A549 (cell line): ENCODE data around the gene PRR7. TPM values are rescaled to one million over a fixed set of nuclear protein-coding genes. Genes with fewer than 3 reads are reported as not detected.

Experiments
- ATAC-seq, 2 experiments: fragments of 200-7000 bp in 1 of 2; fragments of >200 bp in 1 of 2; cut with Nextera tagmentation in 1 of 2; cut with Tn5 transposase in 1 of 2; 3 replicates each; pipeline versions ENCODE4 v1.8.0 to v1.9.1; 2018 to 2020; ENCODE audit warnings: mild to moderate bottlenecking in 1 of 2, moderate library complexity in 1 of 2
- CTCF ChIA-PET: fragments of 300-600 bp; sonication (Branson Sonifier 250); formaldehyde crosslinking; extraction: SDS; loops from one replicate; lab custom pipeline; 2021; ENCODE audit warnings: antibody characterized with exemption, inconsistent platforms; lab: Yijun Ruan, JAX
- POLR2A ChIA-PET: fragments of 350-600 bp; formaldehyde crosslinking; extraction: SDS; loops from one replicate; lab custom pipeline; 2021; ENCODE audit warnings: antibody characterized with exemption, inconsistent platforms; lab: Yijun Ruan, JAX
- DNase-seq, 2 experiments: peaks; one replicate each; pipeline versions ENCODE4 v3.0.0 to v3.0.0-alpha.2; 2011 to 2016; ENCODE audit warnings: low read depth in 1 of 2, low spot score in 1 of 2
- FAIRE-seq: peaks from 2 replicates; lab custom pipeline; 2011; peaks lifted over from hg19 to GRCh38; lab: Jason Lieb, UNC
- H3K27ac ChIP-seq, 2 experiments: fragments of >200 bp; sonication (Bioruptor Twin); formaldehyde crosslinking; 3 replicates each; pipeline ENCODE4 v1.5.1; 2016 to 2017
- H3K4me1 ChIP-seq: fragments of >200 bp; sonication (Bioruptor Twin); formaldehyde crosslinking; 3 replicates; pipeline ENCODE4 v1.6.1; 2016
- H3K4me2 ChIP-seq: fragments of >200 bp; sonication (Bioruptor Twin); formaldehyde crosslinking; 3 replicates; pipeline ENCODE4 v1.6.1; 2016
- H3K4me3 ChIP-seq: fragments of >200 bp; sonication (Bioruptor Twin); formaldehyde crosslinking; 3 replicates; pipeline ENCODE4 v1.5.1; 2016
- H3K9me3 ChIP-seq: fragments of >200 bp; sonication (Bioruptor Twin); formaldehyde crosslinking; 3 replicates; pipeline ENCODE4 v1.6.1; 2016
- EP300 ChIP-seq, 2 experiments: fragments of >200 bp; sonication (Bioruptor Twin); formaldehyde crosslinking; IDR thresholded peaks; 2 replicates in 1 of 2; 3 replicates in 1 of 2; pipeline ENCODE4 v1.6.1; 2016 to 2017
- FOSB ChIP-seq: fragments of 250-450 bp; sonication (Bioruptor Pico); IDR thresholded peaks from 2 replicates; pipeline ENCODE4 v1.5.0; 2020; ENCODE audit warnings: mild to moderate bottlenecking, moderate library complexity
- FOXS1 ChIP-seq: fragments of 250-450 bp; sonication (Bioruptor Pico); IDR thresholded peaks from 2 replicates; pipeline ENCODE4 v1.5.0; 2020; ENCODE audit warnings: mild to moderate bottlenecking, moderate library complexity
- GATA3 ChIP-seq: IDR thresholded peaks from 2 replicates; pipeline ENCODE4 v1.6.1; 2012; ENCODE audit warnings: borderline replicate concordance
- HDAC2 ChIP-seq: fragments of 200-600 bp; sonication (generic); IDR thresholded peaks from 2 replicates; pipeline ENCODE4 v1.6.1; 2016
- HEYL ChIP-seq: fragments of 250-450 bp; sonication (Bioruptor Pico); IDR thresholded peaks from 2 replicates; pipeline ENCODE4 v1.8.0; 2021; ENCODE audit warnings: mild to moderate bottlenecking, moderate library complexity
- KDM1A ChIP-seq: fragments of 200-600 bp; sonication (generic); IDR thresholded peaks from 2 replicates; pipeline ENCODE4 v1.6.1; 2016; ENCODE audit warnings: low read depth, mild to moderate bottlenecking
- PHF8 ChIP-seq: fragments of 200-600 bp; sonication (generic); IDR thresholded peaks from 2 replicates; pipeline ENCODE4 v1.6.1; 2016; ENCODE audit warnings: low read depth, mild to moderate bottlenecking, antibody characterized with exemption, moderate library complexity, borderline replicate concordance
- POLR2AphosphoS2 ChIP-seq: conservative IDR thresholded peaks from 2 replicates; pipeline ENCODE4 v1.6.1; 2012; ENCODE audit warnings: low read length, improper control_type of control experiment, inconsistent platforms
- SMC3 ChIP-seq: fragments of >200 bp; sonication (Bioruptor Twin); formaldehyde crosslinking; IDR thresholded peaks from 3 replicates; pipeline ENCODE4 v1.6.1; 2018; ENCODE audit warnings: inconsistent platforms
- SREBF2 ChIP-seq: fragments of 450-650 bp; IDR thresholded peaks from 2 replicates; pipeline ENCODE4 v1.6.1; 2014; ENCODE audit warnings: mild to moderate bottlenecking, moderate library complexity
- ZC3H11A ChIP-seq: fragments of 450-650 bp; IDR thresholded peaks from 2 replicates; pipeline ENCODE4 v1.6.1; 2014; ENCODE audit warnings: antibody characterized with exemption, mild to moderate bottlenecking
- ZFP36 ChIP-seq: fragments of 450-650 bp; IDR thresholded peaks from 2 replicates; pipeline ENCODE4 v1.6.1; 2014; ENCODE audit warnings: borderline replicate concordance; ENCODE audit not compliant: partially characterized antibody
- WGBS: methylation state at CpG from one replicate; pipeline ENCODE4 v1.1.6; 2017; ENCODE audit errors: missing lambda C conversion rate; 5-methylcytosine and 5-hydroxymethylcytosine counted together
- polyA plus RNA-seq, 4 experiments: library from polyadenylated mRNA; depleted of rRNA in 3 of 4; stranded (reverse); fragments of >200 nt; fragmentation: RNase III in 1 of 4; extraction: RNeasy Plus Mini Kit Qiagen cat#74134 plus additional on column Dnase treatment in 1 of 4; gene quantifications; 2 replicates in 3 of 4; 3 replicates in 1 of 4; pipeline ENCODE4 v1.2.3, GENCODE V29; 2011 to 2017
- TF ChIP-seq, protein P1 (sequence below): fragments of 250-450 bp; sonication (Bioruptor Pico); IDR thresholded peaks from 2 replicates; pipeline ENCODE4 v1.5.0; 2020; ENCODE audit warnings: low read depth, mild to moderate bottlenecking, moderate library complexity
- TF ChIP-seq, protein P2 (sequence below): IDR thresholded peaks from 2 replicates; pipeline ENCODE4 v1.6.1; 2012; ENCODE audit warnings: low read depth, borderline replicate concordance
- TF ChIP-seq, protein P3 (sequence below): fragments of >200 bp; sonication (Bioruptor Twin); formaldehyde crosslinking; IDR thresholded peaks from 2 replicates; pipeline ENCODE4 v1.6.1; 2016
- TF ChIP-seq, protein P4 (sequence below): fragments of >200 bp; sonication (Bioruptor Twin); formaldehyde crosslinking; IDR thresholded peaks from 3 replicates; pipeline ENCODE4 v1.5.1; 2016
- TF ChIP-seq, protein P5 (sequence below): fragments of 200-600 bp; sonication (generic); IDR thresholded peaks from 2 replicates; pipeline ENCODE4 v1.6.1; 2016; ENCODE audit warnings: antibody characterized with exemption, mild to moderate bottlenecking, moderate library complexity
- TF ChIP-seq, protein P6 (sequence below): IDR thresholded peaks from 2 replicates; pipeline ENCODE4 v1.6.1; 2012
- TF ChIP-seq, protein P7 (sequence below): fragments of 150-350 bp; IDR thresholded peaks from 2 replicates; pipeline ENCODE4 v1.6.1; 2014; ENCODE audit warnings: low read depth, mild to moderate bottlenecking, low read length

The PRR7 gene
- polyA plus RNA-seq, 2 of the 4 experiments (the other 2 are of a cell fraction) = 2.2 to 11.0 TPM

DNA sequence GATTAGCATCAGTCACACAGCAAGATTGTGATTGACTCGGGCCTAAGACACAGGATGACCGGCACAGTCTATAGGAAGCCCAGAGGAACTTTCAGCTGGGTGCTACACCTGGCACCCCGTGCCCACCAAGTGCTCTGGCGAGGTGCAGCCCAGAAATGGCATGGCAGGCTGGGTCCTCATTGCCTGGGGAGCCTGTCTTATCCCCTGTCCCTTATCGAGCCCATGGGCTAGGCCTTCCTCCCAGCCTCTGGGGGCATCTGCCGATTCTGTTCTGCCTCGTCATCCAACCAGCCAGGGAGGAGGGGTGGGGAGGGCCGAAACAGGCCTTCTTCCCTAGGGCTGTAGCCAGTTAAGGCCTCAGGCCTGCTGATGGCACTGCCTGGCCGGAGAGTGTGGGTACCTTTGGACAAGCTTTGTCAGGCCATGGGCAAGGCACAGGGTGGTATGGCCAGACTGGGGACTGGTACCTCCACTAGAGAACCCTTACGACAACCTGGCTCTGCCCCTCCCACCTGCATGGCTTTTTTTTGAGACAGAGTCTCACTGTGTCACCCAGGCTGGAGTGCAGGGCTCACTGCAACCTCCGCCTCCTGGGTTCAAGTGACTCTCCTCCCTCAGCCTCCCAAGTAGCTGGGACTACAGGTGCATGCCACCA lies 18.6 kb upstream of the PRR7 start:
- WGBS = 91% methylated on average over 8 of the region's 11 CpGs
- ChIA-PET POLR2A (interaction anchor here (1.3 kb wide), 1 partner anchor 19 kb away, joined by 3 read pairs; no protein-coding TSS in a partner anchor), CTCF (interaction anchor here (1.0 to 36.0 kb wide), 4 partner anchors 19 to 65 kb away, joined by 3 to 871 read pairs (median 78); partner anchors contain the start of genes F12 and PRR7)
- H3K4me1 ChIP-seq = peaks cover 17% of the 10 kb centered on the region
- H3K27ac ChIP-seq = peak overlapping the region in 1 of 2 experiments; percentile 99; a peak in 3 of 6 replicates
- DNase-seq = no peak
- no peak for FAIRE-seq
- ATAC-seq = no peak
- H3K4me3 ChIP-seq = no peak overlapping the region; the same call in 1 of the 3 replicates
- TF ChIP-seq, protein P1, sequence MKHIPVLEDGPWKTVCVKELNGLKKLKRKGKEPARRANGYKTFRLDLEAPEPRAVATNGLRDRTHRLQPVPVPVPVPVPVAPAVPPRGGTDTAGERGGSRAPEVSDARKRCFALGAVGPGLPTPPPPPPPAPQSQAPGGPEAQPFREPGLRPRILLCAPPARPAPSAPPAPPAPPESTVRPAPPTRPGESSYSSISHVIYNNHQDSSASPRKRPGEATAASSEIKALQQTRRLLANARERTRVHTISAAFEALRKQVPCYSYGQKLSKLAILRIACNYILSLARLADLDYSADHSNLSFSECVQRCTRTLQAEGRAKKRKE = no peak
- TF ChIP-seq HDAC2 = no peak
- TF ChIP-seq FOXS1 (CRISPR knock-in tag) = no peak
- TF ChIP-seq SMC3 = no peak
- TF ChIP-seq FOSB (CRISPR knock-in tag) = no peak
- TF ChIP-seq ZFP36 = no peak
- no peak for TF ChIP-seq HEYL (CRISPR knock-in tag)
- TF ChIP-seq, protein P2, sequence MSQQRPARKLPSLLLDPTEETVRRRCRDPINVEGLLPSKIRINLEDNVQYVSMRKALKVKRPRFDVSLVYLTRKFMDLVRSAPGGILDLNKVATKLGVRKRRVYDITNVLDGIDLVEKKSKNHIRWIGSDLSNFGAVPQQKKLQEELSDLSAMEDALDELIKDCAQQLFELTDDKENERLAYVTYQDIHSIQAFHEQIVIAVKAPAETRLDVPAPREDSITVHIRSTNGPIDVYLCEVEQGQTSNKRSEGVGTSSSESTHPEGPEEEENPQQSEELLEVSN = no peak
- no peak for TF ChIP-seq SREBF2
- TF ChIP-seq, protein P3, sequence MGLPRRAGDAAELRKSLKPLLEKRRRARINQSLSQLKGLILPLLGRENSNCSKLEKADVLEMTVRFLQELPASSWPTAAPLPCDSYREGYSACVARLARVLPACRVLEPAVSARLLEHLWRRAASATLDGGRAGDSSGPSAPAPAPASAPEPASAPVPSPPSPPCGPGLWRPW = no peak
- TF ChIP-seq, protein P4, sequence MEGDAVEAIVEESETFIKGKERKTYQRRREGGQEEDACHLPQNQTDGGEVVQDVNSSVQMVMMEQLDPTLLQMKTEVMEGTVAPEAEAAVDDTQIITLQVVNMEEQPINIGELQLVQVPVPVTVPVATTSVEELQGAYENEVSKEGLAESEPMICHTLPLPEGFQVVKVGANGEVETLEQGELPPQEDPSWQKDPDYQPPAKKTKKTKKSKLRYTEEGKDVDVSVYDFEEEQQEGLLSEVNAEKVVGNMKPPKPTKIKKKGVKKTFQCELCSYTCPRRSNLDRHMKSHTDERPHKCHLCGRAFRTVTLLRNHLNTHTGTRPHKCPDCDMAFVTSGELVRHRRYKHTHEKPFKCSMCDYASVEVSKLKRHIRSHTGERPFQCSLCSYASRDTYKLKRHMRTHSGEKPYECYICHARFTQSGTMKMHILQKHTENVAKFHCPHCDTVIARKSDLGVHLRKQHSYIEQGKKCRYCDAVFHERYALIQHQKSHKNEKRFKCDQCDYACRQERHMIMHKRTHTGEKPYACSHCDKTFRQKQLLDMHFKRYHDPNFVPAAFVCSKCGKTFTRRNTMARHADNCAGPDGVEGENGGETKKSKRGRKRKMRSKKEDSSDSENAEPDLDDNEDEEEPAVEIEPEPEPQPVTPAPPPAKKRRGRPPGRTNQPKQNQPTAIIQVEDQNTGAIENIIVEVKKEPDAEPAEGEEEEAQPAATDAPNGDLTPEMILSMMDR = no peak
- no peak for TF ChIP-seq EP300 (IDR thresholded peaks at IDR 0.05)
- no peak for TF ChIP-seq ZC3H11A
- TF ChIP-seq, protein P5, sequence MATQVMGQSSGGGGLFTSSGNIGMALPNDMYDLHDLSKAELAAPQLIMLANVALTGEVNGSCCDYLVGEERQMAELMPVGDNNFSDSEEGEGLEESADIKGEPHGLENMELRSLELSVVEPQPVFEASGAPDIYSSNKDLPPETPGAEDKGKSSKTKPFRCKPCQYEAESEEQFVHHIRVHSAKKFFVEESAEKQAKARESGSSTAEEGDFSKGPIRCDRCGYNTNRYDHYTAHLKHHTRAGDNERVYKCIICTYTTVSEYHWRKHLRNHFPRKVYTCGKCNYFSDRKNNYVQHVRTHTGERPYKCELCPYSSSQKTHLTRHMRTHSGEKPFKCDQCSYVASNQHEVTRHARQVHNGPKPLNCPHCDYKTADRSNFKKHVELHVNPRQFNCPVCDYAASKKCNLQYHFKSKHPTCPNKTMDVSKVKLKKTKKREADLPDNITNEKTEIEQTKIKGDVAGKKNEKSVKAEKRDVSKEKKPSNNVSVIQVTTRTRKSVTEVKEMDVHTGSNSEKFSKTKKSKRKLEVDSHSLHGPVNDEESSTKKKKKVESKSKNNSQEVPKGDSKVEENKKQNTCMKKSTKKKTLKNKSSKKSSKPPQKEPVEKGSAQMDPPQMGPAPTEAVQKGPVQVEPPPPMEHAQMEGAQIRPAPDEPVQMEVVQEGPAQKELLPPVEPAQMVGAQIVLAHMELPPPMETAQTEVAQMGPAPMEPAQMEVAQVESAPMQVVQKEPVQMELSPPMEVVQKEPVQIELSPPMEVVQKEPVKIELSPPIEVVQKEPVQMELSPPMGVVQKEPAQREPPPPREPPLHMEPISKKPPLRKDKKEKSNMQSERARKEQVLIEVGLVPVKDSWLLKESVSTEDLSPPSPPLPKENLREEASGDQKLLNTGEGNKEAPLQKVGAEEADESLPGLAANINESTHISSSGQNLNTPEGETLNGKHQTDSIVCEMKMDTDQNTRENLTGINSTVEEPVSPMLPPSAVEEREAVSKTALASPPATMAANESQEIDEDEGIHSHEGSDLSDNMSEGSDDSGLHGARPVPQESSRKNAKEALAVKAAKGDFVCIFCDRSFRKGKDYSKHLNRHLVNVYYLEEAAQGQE = no peak
- peak overlapping the region; percentile 95 for H3K4me2 ChIP-seq
- H3K9me3 ChIP-seq = no peaks in the 10 kb centered on the region

DNA sequence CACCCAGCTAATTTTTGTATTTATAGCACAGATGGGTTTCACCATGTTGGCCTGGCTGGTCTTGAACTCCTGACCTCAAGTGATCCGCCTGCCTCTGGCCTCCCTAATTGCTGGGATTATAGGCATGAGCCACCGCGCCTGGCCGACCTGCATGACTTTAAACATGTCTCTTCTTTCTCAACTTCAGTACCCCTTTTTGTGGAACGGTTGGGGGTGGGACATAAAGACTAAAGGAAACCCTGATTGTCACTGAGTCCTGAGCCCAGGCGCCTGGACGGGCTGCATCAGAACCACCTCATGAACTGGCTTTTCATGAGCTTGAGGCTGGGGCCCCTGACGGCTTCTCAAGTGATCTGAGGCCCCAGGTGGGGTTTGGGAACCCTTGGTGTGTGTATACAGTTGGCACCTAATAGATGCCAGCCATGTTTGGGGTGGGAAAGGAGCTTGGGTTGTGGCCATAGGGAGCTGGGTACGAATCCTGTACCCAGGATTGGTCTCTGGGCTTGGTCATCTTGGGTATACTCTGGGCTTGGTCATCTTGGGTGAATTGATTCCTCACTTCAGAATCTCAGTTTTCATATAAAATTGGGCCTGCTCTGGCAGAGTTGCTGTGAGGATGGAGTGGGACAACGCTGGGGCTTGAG lies 17.9 kb upstream of the PRR7 start:
- Histone ChIP-seq H3K4me2 (no peak overlapping the region; the same call in 2 of the 3 replicates), H3K4me1 (peaks cover 17% of the 10 kb centered on the region), H3K4me3 (no peak overlapping the region), H3K9me3 (no peaks in the 10 kb centered on the region), H3K27ac (peak overlapping the region in 1 of 2 experiments; percentile 25; a peak in 1 of 6 replicates)
- ChIA-PET CTCF (interaction anchor here (14.5 to 36.0 kb wide), 2 partner anchors 20 to 25 kb away, joined by 152 to 871 read pairs; partner anchors contain the start of gene PRR7), POLR2A (interaction anchor here (1.3 kb wide), 1 partner anchor 19 kb away, joined by 3 read pairs; no protein-coding TSS in a partner anchor)
- no peak for DNase-seq
- no peak for ATAC-seq
- no peak for FAIRE-seq
- 87% methylated on average over 10 of the region's 10 CpGs for WGBS
- TF ChIP-seq POLR2AphosphoS2 = no peak
- no peak for TF ChIP-seq GATA3
- TF ChIP-seq, protein P5 = peak; percentile 7; the same call in 1 of the 2 replicates
- TF ChIP-seq, protein P6, sequence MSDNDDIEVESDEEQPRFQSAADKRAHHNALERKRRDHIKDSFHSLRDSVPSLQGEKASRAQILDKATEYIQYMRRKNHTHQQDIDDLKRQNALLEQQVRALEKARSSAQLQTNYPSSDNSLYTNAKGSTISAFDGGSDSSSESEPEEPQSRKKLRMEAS = no peak
- TF ChIP-seq KDM1A = no peak
- no peak for TF ChIP-seq PHF8
- TF ChIP-seq, protein P7, sequence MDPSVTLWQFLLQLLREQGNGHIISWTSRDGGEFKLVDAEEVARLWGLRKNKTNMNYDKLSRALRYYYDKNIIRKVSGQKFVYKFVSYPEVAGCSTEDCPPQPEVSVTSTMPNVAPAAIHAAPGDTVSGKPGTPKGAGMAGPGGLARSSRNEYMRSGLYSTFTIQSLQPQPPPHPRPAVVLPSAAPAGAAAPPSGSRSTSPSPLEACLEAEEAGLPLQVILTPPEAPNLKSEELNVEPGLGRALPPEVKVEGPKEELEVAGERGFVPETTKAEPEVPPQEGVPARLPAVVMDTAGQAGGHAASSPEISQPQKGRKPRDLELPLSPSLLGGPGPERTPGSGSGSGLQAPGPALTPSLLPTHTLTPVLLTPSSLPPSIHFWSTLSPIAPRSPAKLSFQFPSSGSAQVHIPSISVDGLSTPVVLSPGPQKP = no peak
